Stimulated activated CD4-positive, alpha-beta T cell treated with anti-CD3 and anti-CD28 coated beads, Interleukin-15, amount 100 ng/mL, for 1 hour (primary cell): ENCODE measurements around the gene DEFB129.
"Not testable (repeated sequence)": the region's sequence is repeated elsewhere in the genome, so short reads cannot be mapped to it uniquely, and the experiment has no call there.

Source experiments
- DNase-seq, 2 donors: peaks; one replicate each; pipeline ENCODE4 v3.0.0-alpha.2; 2020; ENCODE audit warnings: low read depth in 1 of 2, low spot score in 1 of 2

The DEFB129 gene

DNA sequence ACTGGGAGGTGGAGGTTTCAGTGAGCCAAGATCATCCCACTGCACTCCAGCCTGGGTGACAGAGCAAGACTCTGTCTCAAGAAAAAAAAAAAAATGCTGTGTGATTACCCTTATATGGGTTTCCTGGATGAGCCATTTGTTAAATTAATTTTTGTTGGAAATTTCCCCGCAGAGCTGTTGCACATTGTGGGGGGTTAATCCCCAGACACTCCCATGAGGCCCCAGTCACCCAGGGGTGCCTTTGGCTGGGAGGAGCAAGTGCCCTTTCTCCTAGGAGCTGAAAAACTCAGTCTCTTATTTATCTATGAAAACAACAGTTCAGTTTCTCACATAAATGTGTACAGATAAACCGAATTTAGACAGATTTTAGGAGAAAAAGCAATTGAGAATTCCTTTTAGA, 25.7 kb downstream of the DEFB129 start:
- DNase-seq: no peak

DNA sequence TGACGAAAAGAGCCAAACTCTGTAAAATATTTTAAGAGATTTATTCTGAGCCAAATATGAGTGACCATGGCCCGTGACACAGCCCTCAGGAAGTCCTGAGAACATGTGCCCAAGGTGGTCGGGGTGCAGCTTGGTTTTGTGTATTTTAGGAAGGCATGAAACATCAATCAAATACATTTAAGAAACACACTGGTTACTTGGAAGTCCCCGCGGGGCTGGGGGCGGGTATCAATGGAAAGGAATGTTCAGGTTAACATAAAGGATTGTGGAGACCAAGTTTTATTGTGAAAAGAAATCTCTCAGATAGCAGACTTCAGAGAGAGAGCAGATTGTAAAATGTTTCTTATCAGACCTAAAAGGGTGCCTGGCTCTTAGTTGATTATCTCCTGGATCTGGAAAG, 26.4 kb downstream of the DEFB129 start:
- DNase-seq: not testable (repeated sequence)

DNA sequence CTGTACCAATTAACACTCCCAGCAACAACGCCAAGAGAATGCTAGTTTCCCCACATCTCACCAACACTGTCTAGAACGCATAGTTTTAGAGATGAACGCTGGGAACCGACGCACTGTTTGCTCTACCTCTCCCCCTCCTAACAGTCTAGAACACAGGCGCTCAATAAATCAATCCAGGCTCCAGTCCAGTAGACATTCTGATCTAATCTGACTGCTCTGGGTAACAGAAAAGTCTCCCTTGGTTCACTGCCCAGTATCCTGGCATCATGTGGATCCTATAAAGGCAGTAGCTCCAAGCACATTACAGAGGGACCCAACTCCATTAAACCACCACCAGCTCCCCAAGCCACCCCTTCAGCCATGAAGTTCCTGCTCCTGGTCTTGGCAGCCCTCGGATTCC, 30.4 kb downstream of the DEFB129 start, which contains the start of gene DEFB132:
Gene DEFB132 (plus strand): TSS at position 306 of the 400 bp plus-strand sequence. CDS start 55 bp downstream, at position 361.
- no peak for DNase-seq

DNA sequence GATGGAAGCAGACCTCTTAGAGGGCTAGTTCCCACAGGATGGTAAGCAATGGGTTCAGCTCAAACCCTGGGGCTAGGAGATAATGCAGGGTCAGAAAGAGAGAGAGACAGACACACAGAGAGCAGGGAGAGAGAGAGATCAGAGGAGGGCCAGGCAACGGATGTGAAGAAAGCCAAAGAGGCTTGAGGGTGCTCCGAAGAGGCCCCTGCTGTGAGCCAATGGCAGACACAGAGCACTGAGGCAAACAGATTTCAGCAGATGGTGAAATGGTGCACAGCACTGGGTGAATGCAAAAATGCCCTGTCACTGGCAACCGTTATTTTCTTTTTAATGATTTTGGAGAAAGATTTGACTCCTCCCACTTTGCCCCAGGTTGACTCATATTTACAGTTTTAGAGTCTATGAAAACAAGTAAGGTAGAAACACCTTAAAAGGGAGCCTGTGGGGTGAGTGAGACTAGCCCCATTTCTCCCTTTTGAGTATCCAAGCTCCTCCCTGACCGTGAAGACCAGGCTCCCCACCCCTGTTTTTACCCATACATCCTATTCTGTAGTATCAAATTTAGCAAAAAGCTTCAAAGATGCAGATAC, 31.3 kb downstream of the DEFB129 start:
- no peak for DNase-seq

DNA sequence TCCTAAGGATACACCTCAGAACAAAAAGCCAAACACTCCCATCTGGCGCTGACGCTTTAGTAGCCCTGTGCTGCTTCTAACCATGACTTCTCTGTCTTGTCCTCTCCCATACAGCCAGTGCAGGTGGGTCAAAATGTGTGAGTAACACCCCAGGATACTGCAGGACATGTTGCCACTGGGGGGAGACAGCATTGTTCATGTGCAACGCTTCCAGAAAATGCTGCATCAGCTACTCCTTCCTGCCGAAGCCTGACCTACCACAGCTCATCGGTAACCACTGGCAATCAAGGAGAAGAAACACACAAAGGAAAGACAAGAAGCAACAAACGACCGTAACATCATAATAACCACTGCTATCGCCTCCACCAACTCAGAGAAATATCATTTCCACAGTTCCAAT, 31.9 kb downstream of the DEFB129 start:
- no peak for DNase-seq

DNA sequence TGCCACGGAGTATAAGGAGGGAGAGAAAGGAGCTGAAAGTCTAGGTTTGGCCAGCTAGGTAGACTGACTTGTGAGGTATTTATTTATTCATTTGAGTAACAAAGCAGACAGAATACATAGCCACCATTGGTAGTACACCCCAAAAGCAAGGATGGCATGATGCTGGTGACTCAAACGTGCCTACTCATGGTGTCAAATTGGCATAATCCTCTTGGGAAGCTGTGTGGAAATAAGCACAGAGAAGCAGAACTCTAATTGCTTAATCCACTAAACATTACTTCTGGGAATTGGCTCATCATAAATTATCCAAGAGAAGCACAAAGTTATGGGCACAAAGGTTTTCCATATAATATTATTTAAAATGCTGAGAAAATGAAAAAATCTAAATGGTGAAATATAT, 32.9 kb downstream of the DEFB129 start:
- DNase-seq: no peak

DNA sequence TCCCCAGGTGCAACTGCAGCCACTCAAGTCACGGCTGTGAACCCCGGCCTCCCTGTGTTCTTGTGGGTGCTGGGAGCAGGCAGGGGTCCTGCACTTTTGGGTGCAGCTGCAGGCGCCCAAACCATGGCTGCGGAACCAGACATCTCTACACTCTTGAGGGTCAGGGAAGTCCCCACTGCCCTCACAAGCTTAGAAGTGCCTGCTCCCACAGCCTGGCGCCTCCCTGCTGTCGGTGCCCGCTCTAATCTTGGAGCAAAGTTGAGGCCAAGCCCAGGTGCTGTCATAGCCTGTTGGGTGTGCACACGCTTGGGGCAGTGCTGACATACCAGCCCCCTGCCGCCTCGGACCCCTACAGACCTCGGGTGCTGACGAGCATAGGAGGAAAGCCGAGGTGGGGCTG, 36.6 kb downstream of the DEFB129 start:
- no peak for DNase-seq

DNA sequence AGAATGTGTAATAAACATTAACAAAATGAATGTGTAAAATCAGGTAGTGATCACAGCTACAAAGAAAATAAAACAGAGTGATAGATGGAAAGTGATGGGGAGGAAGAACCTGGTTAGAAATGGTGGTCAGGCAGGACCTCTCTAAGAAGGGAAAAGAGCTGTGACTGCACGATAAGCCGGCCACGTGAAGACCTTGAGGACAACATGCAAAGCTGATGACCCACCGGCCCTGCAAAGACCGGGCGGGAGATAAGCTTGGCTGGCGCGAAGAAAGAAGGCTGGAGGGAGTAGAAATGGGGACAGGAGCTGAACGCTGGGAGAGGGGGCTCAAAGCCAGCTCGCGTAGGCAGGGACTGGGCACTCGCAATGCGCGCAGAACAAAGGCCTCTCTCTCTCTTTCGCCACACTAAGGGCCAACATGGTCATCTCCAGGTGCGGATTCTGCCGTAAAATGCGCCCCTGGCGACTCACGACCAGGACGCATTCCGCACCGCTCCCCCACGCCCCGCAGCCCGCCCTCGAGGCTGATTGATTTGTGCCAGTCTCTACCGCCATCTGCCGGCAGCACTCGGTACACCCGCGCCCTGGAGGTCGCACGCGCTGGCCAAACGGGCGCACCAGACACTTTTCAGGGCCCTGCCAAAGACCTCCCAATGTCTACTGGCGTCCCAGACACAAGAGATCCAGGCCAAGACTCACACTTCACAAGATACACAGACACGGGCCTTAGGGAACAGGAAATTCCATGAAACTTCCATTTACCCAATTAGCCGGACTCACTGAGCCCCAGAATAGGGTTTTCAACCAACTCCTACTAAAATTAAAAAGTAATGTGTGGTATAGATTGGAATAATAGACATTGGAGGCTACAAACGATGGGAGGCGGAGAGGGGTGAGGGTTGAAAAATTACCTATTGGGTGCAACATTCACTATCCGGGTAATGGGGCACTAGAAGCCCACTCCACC, 39.8 kb downstream of the DEFB129 start:
- peak; percentile 74 to 88 for DNase-seq

DNA sequence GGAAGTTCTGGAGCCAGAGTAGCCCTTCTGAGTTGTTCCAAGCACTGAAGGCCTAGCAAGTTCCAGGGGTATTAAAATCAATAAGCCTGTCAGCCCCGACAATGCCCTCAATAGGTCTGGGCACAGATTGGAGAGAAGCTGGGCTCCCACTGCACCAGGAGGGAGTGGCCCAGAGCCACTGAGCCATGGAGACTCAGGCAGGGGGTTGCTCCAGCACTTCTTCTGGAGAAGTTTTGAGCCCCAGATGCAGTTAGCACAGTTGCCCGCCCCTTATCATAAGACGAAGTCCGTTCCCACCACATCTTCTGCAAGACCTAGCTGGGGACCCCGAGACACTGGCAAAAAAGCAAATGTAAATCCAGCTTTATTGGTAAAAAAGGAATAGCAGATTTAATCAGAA, 43.5 kb downstream of the DEFB129 start:
- no peak for DNase-seq

DNA sequence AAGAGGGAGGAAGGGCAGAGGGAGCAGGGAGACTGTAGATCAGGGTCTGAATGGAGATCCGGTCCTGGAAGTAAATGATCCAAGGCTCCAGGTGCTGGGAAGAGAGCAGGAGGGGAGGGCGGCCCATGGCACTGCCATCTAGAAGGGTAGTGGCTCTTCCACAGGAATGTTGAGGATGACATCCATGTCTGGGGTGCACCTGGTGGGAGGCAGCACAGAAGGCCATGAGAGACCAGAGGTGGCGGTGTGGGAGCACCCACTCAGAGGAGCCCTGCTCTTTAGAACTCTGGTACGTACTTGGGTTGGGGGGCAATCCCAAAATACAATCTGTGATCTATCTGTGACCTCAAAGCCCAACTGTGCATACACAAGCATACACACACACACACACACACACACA, 44.0 kb downstream of the DEFB129 start:
- no peak for DNase-seq

DNA sequence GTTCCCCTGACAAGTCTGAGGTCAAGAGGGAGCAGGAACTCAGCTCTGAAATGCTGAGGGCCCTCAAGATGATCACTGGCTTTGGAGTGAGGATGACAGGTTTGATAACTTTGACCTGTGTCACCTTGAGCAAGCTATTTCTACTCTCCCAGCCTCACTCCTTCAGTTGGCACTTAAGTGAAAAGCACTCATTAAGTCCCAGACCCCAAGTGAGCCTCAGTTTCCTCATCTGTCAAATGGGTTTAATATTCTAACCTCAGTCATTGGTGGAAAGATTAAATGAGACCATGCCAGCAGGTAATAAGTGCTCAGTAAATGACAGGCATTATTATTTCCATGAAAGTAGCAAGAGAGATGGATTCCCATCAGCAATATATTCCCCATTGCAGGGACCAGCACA, 44.5 kb downstream of the DEFB129 start:
- no peak for DNase-seq

DNA sequence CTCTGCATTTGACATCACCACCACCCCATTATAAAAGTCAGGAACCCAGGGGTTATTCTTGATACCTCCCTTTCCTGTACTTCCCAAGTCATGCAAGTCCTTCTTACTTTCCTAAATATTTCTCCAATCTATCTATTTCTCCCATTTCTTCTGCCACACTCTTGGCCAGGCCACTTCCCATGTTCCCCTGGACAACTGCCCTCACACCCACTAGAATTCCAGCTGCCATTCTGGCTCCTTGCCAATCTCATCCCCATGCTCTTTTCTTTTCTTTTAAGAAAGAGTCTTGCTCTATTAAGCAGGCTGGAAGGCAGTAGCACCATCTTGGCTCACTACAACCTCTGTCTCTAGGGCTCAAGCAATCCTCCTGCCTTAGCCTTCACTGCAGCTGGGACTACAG, 45.7 kb downstream of the DEFB129 start:
- no peak for DNase-seq

DNA sequence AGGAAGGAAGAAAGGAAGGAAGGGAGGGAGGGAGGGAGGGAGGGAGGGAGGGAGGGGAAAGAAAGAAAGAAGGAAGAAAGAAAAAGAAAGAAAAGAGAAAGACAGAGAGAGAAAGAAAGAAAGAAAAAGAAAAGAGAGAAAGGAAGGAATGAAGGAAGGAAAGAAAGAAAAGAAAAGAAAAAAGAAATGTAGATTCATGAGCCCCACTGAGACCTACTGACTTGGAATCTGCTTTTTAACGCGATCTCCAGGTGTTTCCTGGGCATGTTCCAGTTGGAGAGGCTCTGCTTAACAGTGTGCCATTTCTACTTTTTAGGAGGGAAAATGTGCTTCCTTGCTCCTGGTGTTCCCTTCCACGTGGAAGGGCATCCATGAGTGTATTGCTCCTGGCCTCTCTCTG, 46.8 kb downstream of the DEFB129 start:
- no peak for DNase-seq

DNA sequence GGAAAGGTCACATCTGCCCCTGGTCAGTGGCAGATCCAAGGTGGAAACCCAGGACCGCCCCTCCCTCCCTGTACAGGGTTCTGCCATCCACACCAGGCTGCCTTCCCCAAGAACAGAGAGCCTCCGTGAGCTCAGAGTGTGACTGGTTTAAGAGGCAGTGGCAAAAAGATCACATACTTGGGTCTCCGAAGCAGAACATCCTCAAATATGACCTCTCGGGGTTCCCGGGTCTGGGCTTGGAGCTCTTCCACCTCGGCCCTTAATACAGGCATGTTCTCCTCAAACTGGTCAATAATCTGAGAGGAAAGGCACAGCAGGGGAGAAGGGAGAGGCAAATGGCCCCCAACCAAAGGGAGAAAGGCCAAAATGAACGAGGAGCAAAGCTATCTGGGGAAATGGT, 48.7 kb downstream of the DEFB129 start:
- no peak for DNase-seq

DNA sequence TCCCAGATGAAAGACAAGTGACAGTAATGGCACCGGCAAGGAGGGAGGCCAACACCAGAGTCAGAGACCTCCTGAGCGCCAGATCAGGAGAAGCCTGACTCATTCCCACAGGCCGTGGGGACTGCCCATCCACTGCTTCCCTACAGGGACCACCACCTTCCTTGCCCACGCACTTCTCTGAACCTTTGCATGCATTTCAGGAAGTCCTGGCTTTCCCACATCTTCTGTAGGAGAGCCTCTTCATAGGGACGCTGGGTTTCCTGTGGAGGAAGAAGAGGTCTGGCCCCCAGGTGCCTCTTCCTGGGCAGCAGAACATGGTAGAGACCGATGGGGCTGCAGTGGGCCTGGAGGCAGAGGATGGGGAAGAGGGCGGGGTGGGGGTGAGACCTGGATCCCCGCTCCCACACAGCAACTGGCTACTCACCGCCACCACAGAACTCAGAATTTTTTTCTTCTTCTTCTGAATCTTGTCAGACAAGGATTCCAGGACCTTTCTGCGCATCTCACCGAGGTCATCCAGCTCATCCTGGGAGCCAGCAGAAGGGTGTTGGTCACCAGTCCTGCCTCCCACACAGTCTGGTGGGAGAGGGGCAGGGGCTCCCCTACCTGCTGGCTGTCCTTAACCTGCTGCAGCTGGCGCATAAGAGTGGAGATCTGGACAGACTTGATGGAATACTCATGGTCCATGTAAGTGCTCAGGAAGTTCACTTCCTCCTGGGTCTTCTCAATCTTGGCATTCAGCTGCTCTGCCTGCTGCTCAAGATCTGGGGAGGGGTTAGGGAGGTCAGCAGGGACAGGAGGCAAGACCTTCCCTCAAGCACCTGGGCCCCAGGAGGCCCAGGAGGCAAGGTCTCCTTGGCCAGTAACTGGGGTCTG, 49.8 kb downstream of the DEFB129 start:
- DNase-seq: no peak

DNA sequence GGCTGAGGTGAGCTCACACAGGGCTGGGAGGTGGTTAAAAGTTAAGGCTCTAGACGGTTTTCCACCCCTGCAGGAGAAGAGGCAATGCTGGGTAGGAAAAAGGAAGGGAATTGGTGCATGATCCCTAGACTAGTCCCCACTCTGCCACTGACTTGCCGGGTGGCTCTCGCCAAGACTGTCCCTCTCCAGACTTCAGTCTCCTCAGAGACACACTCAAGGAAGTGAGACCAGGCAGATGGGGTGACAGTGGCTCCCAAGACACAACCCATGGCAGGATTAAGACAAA, 50.4 kb downstream of the DEFB129 start:
- DNase-seq: no peak

DNA sequence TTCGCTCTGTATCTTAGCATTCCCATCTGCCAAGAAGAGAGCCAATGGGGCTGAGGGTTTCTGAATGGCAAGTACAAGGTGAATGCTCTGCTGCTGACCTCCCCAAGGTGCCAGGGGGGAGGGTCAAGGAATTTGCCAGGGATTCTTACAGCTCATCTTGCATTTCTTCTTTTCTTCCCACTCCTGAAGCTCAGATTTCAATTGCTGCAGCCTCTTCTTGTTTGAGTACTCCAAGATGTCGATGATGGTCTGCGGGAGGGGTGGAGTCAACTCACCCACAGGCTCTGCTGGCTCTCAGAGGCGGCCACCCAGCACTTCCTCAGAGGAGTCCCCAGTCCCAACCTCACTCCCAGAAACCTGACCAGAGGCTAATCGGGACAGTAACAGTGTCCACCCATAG, 51.1 kb downstream of the DEFB129 start:
- DNase-seq: no peak

DNA sequence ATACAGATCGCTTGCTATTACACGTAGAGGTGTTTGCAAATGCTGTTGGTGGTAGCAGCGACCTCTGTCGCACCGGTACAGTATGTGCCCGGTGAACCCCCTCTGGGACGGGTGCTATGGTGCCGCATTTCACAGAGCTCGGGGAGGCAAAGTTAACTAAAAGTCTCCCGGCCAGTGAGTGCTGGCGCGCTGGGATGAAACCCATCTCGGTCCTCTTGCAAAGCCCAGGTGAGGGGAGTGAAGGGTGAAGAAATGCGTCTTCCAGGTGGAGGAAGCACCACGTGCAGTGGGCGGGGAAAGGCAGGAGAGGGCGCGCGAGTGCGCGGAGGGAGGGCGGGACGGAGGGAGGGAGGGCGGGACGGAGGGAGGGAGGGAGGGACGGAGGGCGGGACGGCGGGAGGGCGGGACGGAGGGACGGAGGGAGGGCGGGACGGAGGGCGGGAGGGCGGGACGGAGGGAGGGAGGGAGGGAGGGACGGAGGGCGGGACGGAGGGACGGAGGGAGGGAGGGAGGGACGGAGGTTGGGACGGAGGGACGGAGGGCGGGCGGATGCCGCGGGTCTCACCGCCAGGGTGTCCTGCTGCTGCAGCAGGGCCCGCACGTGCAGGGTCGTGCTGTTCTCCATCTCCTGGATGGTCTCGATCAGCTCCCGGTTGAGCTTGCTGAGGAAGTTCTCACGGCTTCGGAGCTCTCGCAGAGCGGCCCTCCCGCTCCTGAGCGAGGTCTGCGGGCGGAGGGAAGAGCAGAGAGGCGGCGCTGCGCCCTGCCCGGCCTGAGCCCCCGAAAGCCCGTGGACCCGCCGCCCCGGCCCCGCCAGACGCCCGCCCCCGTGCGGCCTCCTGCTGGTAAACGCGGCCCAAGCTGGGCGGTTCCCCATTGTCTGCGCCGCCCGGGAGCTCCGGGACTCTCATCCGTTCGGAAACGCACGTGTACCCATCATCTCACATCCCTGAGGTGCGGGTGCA, 51.8 kb downstream of the DEFB129 start:
- no peak for DNase-seq
